ENCODE data around the gene CFAP157.

Gene CFAP157

DNA sequence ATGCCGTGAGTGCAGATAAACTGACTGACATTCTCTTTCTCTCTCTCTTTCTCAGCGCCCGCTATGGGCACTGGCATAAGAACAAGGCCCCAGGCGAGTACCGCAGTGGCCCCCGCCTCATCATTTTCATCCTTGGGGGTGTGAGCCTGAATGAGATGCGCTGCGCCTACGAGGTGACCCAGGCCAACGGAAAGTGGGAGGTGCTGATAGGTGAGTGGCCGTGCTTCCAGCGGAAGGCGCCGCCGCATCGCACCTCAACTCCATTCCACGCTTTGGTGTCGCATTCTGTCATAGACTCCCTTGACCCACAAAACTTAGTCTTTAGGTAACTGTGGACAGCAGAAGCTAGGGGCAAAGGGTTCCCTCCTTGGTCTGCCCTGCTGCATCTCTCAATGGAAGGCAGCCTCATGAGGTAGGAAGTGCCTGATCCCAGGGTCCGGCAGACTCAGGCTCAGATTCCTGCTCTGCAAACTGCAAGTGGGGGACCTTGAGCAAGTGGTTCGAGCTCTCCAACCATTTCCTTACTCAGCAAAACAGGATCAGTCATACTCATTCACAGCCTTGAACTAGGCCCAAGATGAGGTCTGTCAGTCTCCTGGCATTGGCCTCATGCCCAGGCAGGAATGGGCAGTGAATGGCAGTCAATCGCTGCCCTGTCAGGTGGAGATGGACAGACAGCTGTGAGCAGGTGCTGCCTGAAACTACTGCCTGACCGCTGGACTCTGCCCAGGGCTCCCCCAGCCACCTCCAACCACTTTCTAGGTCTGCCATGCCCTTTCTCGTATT is 24.2 kb upstream of the CFAP157 start:
- DNase-seq (ENCODE audit: low read depth), result no peak
- TF ChIP-seq, protein P1, sequence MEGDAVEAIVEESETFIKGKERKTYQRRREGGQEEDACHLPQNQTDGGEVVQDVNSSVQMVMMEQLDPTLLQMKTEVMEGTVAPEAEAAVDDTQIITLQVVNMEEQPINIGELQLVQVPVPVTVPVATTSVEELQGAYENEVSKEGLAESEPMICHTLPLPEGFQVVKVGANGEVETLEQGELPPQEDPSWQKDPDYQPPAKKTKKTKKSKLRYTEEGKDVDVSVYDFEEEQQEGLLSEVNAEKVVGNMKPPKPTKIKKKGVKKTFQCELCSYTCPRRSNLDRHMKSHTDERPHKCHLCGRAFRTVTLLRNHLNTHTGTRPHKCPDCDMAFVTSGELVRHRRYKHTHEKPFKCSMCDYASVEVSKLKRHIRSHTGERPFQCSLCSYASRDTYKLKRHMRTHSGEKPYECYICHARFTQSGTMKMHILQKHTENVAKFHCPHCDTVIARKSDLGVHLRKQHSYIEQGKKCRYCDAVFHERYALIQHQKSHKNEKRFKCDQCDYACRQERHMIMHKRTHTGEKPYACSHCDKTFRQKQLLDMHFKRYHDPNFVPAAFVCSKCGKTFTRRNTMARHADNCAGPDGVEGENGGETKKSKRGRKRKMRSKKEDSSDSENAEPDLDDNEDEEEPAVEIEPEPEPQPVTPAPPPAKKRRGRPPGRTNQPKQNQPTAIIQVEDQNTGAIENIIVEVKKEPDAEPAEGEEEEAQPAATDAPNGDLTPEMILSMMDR (IDR thresholded peaks at IDR 0.05; ENCODE audit: low read depth, low read length, missing control alignments), result no peak
- H3K4me3 ChIP-seq (ENCODE audit: low read depth, low read length), result no peak overlapping the region

DNA sequence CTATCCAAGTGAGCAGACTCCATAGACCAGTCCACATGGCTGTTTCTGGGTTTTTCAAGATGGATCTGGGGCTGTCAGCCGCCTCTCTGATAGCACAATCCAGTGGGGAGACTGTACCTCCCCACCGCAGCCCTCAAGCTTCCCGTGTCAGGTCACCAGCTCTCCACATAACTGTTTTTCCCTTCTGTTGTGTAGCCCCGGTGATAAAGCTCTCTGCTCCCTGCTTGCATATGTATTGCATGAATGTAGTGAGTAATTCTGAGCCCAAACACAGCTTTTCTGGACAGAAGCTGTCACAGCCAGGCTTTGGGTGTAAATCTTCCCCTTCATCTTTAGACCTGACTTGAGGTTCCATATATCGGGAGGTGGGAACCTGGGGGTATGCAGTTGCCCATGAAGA is 23.1 kb upstream of the CFAP157 start:
- no peak for DNase-seq (ENCODE audit: low read depth)
- no peak overlapping the region for H3K4me3 ChIP-seq (ENCODE audit: low read depth, low read length)
- TF ChIP-seq, protein P1 (IDR thresholded peaks at IDR 0.05; ENCODE audit: low read depth, low read length, missing control alignments), result no peak

DNA sequence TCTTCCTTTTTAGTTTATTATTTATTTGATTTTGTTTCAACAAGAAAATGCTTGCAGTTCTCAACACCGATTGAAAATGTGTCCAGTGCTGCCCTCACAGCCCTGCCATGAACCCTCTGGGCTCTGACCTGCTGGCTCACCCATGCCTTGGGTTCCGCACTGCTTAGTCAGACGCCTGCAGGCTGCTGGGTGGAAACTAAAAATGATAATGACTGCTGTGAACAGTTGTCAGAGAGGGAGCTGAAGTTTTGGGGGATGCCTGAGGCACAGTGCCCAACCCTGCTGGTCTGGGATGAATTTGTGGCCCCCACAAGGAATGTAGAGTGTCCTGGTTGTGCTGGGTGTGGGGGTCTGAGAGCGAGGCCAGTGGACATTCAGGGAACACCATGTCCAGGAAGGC is 22.2 kb upstream of the CFAP157 start:
- TF ChIP-seq, protein P1 (IDR thresholded peaks at IDR 0.05; ENCODE audit: low read depth, low read length, missing control alignments), result no peak
- no peak overlapping the region for H3K4me3 ChIP-seq (ENCODE audit: low read depth, low read length)
- DNase-seq (ENCODE audit: low read depth), result no peak

DNA sequence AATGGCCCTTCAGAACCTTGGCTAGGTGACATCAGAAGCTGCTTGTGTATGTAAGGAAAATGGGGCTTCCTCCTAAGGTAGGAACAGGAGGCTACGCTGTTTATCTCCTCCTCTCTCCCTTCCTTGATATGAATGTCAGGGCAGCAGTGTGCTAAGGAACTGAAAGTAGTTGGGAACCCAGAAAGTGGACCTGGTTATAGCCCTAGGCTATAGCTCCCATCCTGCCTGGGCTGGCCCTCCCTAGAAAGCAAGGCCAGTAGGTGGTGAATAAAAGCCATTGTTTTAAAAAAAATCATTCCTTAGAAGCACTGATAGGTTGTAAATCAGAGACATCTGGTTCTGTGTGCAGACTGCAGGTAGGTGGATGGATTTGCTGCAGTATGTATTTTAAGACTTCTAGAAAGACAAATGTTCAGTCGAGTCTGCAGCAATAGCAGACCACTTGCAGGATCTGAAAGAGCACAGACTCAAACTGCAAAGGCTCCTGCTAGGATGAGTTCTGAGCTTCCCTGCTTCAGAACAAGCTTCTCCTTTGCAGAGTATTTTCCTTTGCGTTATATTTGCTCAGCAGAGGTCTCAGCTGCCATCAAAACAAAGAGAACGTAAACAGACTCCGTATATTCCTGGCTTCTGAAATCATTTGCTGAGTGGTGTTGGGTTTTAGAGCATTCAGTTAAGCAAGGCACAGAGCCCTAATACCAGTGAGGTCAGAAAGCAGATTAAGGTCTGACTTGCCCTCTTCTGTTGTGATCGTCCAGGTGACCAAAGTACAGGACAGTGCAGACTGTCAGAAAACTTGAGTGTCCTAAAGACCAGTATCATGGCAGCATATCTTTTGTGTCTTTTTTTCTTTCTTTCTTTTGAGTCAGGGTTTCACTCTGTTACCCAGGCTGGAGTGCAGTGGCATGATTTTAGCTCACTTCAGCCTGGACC is 20.1 kb upstream of the CFAP157 start:
- TF ChIP-seq, protein P1 (IDR thresholded peaks at IDR 0.05; ENCODE audit: low read depth, low read length, missing control alignments), result no peak
- no peak overlapping the region for H3K4me3 ChIP-seq (ENCODE audit: low read depth, low read length)
- no peak for DNase-seq (ENCODE audit: low read depth)

DNA sequence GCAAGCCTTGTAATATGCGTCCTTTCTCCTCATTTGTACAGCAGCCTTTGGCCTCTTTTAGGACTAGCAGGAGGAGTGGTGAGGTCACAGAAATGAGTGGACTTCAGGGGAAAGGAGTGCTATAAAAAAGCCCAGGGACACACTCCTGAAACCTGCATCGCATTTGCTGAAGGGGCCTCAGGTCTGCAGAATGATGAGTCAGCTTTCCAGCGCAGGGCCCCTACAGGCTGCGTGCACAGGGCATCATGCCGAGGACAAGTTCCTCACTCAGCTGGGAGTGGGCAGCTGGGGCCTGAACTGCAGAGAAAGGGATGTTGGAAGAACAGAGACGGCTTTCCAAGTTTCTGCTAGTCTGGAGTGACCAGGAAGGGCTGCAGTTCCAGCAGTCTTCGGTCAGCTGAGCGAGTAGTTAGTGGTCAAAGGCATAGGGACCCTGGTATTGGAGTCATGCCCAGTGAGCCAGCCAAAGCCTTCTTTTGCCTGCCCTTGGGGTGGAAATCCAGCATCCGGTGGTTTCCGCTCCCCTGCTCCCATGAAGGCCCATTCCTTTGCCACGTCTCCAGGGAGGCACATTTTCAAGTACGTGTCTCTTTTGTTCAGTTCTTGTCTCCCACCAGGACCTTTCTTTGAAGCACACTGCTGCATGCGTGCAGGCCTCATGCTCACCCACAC is 17.3 kb upstream of the CFAP157 start:
- TF ChIP-seq, protein P1 (IDR thresholded peaks at IDR 0.05; ENCODE audit: low read depth, low read length, missing control alignments), result no peak
- no peak overlapping the region for H3K4me3 ChIP-seq (ENCODE audit: low read depth, low read length)
- no peak for DNase-seq (ENCODE audit: low read depth)

DNA sequence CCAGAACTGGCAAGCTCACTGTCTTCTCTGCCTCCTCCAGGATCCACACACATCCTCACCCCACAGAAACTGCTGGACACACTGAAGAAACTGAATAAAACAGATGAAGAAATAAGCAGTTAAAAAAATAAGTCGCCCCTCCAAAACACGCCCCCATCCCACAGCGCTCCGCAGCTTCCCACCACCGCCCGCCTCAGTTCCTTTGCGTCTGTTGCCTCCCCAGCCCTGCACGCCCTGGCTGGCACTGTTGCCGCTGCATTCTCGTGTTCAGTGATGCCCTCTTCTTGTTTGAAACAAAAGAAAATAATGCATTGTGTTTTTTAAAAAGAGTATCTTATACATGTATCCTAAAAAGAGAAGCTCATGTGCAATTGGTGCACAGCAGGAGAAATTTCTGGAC is 16.1 kb upstream of the CFAP157 start:
- no peak overlapping the region for H3K4me3 ChIP-seq (ENCODE audit: low read depth, low read length)
- DNase-seq (ENCODE audit: low read depth), result no peak
- TF ChIP-seq, protein P1 (IDR thresholded peaks at IDR 0.05; ENCODE audit: low read depth, low read length, missing control alignments), result no peak
